T47D (cell line): ENCODE results near the gene MAST4.

Source experiments
- DNase-seq, 2 experiments: peaks; one replicate each; pipeline versions ENCODE4 v3.0.0 to v3.0.0-alpha.2; 2011 to 2012; ENCODE audit warnings: low read depth in 1 of 2, low spot score in 1 of 2
- JUND ChIP-seq: IDR thresholded peaks from 2 replicates; pipeline ENCODE4 v1.6.1; 2012; ENCODE audit warnings: low read depth
- in situ Hi-C: cut with HindIII; loops from 2 replicates; pipeline ENCODE4 v1.10.0; 2016; ENCODE audit warnings: low sequenced_read_pairs, low pct_unique_long_range_greater_than_20kb

MAST4 gene

DNA sequence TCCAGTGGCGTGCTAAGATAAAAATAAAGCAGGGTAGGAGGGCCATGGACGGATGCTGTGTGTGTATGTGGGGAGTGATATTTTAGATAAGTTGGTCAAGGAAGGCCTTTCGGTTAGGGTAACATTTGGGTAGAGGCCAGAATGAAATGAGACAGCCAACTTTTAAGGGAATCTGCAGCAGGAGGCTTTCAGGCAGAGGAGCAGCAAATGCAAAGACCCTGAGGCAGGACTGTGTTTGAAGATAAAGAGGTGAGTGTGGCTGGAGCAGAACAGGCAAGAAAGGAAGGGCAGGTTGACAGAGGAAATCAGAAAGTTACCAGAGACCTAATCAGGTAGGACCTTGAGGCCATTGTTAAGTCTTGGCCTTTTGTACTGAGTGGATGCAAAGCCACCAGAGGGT is 106.2 kb downstream of the MAST4 start:
- no peak for DNase-seq
- TF ChIP-seq JUND = no peak
- in situ Hi-C loops = no loop called here

DNA sequence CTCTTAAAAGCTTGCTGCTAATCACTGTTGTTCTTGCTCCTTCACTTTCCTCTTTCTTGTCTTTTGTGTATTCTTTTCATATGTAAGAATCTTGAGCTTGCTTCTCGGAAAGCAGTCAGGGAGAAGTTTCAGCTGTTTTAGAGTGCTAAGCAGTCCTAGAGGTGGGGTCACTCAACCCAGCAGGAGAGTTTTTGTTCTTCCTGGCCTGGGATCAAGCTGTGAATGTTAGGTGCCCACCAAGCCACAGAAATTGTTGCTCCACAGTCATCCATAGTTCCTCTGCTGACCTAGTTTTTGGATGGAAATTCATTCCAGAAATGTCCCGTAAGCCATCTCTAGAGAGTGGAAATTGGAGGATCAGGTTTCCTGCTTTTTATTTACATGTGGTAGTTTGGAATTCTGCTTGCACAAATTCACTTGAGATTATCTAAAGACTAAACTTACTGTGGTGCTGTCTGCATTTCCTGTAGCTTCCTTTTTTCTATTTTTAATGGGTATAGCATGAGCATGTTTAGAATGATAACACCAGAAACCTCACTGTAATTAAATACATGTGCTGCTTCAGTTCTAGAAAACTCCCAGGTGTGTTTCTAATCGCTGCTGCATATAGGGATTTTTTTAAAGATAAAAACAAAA is 108.7 kb downstream of the MAST4 start:
- no peak for TF ChIP-seq JUND
- in situ Hi-C loops = no loop called here
- peak in 1 of 2 experiments; percentile 41 for DNase-seq

DNA sequence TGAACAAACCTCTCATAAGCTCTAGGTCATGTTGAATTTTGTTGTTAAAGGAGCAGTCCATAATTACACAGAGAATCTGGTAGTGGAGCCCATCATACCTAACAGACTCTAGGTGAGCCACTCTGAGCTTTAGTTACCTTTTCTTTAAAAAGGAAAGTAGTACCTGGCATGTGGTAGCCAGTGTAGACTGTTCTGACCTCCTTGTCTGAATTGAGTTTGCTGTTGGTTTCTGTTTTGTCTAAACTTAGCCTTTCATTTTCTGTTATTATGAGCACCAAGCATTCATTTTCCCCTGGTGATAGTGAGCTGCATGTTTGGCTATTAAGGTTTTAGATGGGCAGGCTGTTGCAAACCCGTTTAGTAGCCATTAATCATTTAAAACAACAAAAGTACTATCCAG is 112.2 kb downstream of the MAST4 start:
- in situ Hi-C loops = no loop called here
- no peak for DNase-seq
- TF ChIP-seq JUND = no peak

DNA sequence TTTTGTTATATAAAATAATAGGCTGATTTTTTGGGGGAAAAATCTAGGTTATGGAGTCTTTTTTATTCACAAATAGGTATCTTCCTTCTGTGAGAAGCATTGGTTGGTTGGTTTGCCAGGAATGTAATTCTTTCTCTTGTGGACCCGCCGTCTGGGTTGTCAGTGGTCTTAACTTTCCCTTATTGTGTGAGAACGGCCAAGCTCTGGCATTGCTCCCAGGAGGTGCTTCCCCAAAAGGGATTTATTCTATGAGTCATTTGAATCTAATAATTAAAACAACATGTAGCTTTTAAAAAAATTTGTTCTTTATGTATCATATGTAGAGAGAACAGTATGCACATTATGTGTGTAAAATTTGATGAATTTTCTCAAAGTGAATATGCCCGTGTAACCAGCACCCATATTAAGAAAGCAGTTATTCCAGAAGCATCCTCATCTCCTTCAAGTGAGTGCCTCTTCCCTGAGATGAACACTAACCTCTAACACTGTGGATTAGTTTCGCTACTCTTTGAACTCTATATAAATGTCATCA is 114.4 kb downstream of the MAST4 start:
- TF ChIP-seq JUND = no peak
- no peak for DNase-seq
- in situ Hi-C loops = no loop called here

DNA sequence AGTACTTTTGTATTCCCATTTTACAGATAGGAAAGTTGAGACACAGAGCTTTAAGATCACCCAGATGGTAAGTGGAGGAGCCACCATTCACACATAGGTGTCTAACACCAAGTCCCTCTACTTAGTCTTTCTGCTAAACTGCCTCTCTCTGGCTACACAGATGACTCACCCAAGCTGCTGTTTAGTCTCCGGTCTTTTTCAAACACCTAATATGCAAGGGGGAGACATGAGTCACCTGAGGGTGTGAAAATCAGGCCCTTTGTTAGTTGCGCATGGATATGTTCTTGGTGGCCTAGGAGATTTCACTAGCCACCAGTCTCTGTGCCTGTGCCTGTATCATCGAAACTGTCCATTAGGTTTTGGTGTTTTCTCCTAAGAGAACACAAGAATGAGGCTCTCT is 117.8 kb downstream of the MAST4 start:
- in situ Hi-C loops = no loop called here
- DNase-seq = no peak

DNA sequence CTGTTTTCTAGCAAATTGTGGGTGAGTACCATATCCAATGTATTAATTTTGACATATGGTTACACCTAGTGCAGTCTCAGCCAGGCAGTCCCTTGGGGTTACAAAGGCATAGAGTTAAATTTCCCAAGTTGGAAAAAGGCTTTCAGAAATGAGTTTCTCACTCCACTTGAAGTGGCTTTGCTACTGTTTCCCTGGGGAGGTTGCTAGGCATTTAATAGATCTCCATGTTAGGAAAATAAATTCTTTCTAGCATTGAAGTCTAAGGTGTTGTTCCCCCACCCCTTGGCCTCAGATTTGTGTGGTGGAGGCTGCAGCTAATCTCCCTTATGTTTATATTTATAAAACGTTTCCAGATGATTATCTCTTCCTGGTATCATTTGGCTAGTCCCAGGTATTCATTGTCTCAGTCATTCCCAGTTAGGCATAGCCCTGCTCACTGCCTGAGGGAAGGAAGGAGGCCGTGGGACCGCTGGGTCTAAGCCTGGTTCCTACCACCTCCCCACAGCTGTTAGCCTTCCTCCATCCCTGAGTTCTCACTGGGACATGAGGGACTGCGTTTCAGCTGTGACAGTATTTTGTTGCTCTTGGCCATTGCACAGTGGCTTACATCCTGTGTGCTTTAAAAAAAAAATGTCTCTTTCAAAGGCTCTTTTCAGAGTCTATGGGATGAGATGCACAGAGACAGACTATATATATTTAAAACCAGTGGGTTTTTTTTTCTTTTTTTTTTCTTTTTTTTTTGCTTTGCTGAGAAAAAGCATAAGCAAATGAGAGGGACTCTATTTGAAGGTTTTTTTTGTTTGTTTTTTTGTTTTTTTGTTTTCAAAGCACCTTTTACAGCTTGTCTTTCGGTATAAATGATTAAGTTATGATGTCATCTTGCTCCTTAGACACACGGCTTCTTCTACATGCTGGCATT is 121.5 kb downstream of the MAST4 start:
- in situ Hi-C loops = no loop called here
- TF ChIP-seq JUND = no peak
- DNase-seq = no peak

More for the DNA sequence above, 117.8 kb downstream of the MAST4 start:
- no peak for TF ChIP-seq JUND

DNA sequence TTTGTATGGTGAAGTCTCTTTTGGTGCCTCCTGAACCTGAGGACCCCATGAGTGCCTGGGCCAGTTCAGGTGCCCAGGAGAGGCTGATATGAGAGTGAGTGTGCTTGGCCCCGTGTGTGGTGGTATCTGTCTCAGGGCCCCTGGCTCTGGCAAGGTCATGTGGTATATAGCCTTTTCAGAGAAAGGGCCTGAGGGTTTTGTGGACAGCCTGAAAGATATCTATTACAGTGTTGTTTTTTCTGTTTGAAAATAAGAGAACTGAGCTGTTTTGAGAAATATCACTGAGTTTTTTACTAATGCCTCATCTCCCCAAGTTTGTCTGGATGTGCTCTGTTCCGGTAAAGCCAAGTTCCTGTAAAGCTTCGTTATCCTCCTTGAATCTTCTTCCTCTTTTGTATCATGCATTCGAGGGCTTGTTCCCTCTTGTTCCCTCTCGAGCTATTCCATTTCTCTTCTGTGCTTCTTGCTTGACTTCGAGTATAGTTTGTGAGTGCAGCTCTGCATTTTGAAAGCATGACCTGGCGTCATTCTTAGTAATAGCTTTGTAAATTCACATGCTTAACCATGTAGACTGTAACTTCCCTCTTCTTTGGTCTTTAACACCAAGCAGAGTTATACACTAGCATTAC is 122.3 kb downstream of the MAST4 start:
- in situ Hi-C loops = no loop called here
- TF ChIP-seq JUND = no peak
- DNase-seq = no peak

DNA sequence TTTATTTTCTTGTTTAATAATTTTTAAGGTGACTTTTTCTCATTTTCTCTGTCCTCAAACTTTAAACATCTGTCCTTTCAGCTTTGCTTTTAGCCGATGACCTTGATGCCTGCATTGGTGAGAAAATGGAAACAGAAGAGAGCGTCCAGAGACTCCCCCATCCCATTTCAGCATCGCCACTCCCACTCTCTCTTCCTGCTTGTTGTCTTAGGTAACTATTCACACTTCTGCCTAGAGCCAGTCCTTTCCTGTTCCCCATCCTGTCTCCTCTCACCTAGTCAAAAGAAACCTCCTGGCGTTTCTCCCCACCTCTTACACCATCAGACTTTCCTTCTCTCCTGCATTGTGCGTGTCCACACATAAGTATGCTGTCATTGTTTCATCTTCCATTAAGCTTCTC is 124.6 kb downstream of the MAST4 start:
- TF ChIP-seq JUND = no peak
- DNase-seq = no peak
- in situ Hi-C loops = no loop called here

DNA sequence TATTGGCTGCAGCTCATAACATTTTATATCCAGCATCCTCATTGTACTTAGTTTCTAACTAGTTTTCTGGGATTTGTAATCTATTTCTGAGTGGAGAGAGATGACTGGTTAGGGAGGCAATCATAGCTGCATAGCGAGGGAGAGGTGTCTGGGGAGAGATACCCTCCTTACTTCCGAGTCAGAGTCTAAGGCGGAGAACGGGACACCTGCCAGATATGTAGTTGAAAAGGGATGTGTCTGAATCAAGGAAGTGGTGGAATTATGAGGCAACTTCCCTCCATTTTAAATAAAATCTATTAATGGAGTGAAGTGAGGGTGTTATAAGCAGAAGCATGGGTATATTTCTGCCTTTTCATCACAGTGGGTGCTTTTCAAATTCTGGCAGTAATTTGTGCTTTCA is 126.5 kb downstream of the MAST4 start:
- no peak for TF ChIP-seq JUND
- in situ Hi-C loops = no loop called here
- DNase-seq = no peak

DNA sequence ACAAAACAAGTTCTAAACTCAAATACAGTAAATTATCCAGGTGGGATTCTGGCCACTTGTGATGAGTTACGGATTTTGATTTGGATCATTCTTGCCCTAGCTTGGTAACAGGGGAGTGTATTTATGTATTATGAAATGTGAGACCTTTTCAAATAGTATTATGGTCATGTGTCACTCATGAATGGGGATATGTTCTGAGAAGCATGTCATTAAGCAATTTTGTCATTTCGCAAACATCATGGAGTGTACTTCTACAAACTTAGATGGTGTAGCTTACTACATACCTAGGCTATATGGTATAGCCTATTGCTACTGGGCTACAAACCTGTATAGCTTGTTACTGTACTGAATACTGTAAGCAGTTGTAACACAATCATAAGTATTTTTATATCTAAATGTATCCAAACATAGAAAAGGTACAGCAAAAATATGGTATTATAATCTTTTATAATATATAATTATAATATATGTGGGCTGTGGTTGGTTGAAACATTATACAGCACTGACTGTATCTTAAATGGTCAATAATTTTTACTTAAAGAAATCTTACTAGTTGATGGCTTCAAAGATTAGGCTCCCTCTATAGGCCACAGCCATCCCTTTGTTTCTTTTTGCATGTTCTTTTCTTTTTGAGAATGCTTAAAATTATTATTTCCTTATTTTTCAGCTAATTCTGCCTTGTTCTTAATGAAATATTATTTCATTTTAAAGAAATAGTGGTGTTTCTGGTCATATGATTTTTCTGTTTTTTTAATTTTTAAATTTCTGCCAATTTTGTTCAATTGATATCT is 128.4 kb downstream of the MAST4 start:
- TF ChIP-seq JUND = no peak
- no peak for DNase-seq

DNA sequence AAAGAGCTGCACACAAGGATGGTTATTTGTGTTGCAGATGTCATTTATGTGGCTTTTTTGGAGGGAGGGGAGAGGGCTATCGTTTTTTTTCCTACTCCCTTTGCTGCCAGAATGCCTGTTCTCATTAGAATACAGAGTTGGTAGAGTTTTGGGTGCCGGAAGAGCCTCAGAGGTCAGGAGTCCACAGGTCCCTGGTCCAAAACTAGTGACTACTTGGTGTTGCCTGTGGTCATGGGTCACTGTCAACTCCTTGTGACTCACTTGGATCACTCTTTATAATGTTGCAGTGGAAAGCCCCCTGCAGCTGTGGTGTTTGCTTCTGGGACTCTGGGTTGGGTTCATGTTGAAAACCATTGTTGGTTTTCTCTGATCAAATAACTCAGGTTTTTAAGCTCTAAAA is 131.4 kb downstream of the MAST4 start:
- no peak for TF ChIP-seq JUND
- in situ Hi-C loops = no loop called here
- no peak for DNase-seq

More for the DNA sequence above, 128.4 kb downstream of the MAST4 start:
- in situ Hi-C loops = no loop called here

DNA sequence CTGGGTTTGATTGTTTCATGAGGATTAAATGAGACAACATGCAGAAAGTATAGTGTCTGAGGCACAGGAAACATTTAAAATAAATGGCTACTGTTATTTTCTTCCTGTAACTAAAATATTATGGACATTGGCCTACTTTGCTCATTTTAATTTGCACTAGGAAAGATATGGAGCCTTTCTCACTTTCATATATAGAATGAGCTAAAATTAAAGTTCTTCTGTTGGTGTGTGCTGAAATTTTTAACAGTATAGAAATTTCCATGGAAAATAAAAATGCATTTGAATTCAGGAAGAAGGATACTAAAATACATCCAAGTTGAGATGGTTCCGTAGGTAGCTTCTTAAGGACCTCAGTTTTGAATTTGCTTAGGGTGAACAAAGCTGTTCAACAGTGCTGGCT is 131.9 kb downstream of the MAST4 start:
- in situ Hi-C loops = no loop called here
- no peak for DNase-seq
- no peak for TF ChIP-seq JUND
